SIG-M5 (cell line): Measurements from ENCODE around the gene ELAVL3.
A peak's percentile ranks its signal among the peaks of the same experiment; 100 is the strongest.
"Not testable (repeated sequence)": the region's sequence is repeated elsewhere in the genome, so short reads cannot be mapped to it uniquely, and the experiment has no call there.

ENCODE experiments used
- DNase-seq: peaks from one replicate; lab custom pipeline; 2025; lab: John Stamatoyannopoulos, UW

ELAVL3 gene

GRCh38 chr19:11486661-11487503 lies 6.0 kb upstream of the ELAVL3 start:
- no peak for DNase-seq

- DNase-seq: no peak
Observed at GRCh38 chr19:11485245-11485837, 4.5 kb upstream of the ELAVL3 start.

GRCh38 chr19:11483366-11484111 lies 2.7 kb upstream of the ELAVL3 start:
- no peak for DNase-seq

- DNase-seq: no peak
Observed at GRCh38 chr19:11482384-11483050, 1.7 kb upstream of the ELAVL3 start.

- peak; percentile 62 for DNase-seq
Observed at GRCh38 chr19:11481534-11482383, 913 bp upstream of the ELAVL3 start.

- DNase-seq: no peak
Observed at GRCh38 chr19:11479898-11480714, 740 bp downstream of the ELAVL3 start.

- DNase-seq: no peak
Observed at GRCh38 chr19:11479090-11479897, 1.6 kb downstream of the ELAVL3 start.

GRCh38 chr19:11478167-11479089 lies 2.4 kb downstream of the ELAVL3 start:
- DNase-seq: no peak

GRCh38 chr19:11475861-11476260 lies 5.0 kb downstream of the ELAVL3 start:
- no peak for DNase-seq

- not testable (repeated sequence) for DNase-seq
Observed at GRCh38 chr19:11475343-11475742, 5.5 kb downstream of the ELAVL3 start.

- no peak for DNase-seq
Observed at GRCh38 chr19:11473725-11474124, 7.1 kb downstream of the ELAVL3 start.

GRCh38 chr19:11468266-11468845 lies 12.5 kb downstream of the ELAVL3 start:
- DNase-seq: not testable (repeated sequence)

GRCh38 chr19:11465600-11465999 lies 15.2 kb downstream of the ELAVL3 start:
- no peak for DNase-seq

- DNase-seq: no peak
Observed at GRCh38 chr19:11464333-11465265, 16.2 kb downstream of the ELAVL3 start.

- no peak for DNase-seq
Observed at GRCh38 chr19:11463391-11463790, 17.5 kb downstream of the ELAVL3 start.

- no peak for DNase-seq
Observed at GRCh38 chr19:11461453-11461852, 19.4 kb downstream of the ELAVL3 start.

- DNase-seq: no peak
Observed at GRCh38 chr19:11460207-11460606, 20.6 kb downstream of the ELAVL3 start.
